ENCODE data around the gene TTC13. TPM values are rescaled to one million over a fixed set of nuclear protein-coding genes. Genes with fewer than 3 reads are reported as not detected.
A peak's percentile ranks its signal among the peaks of the same experiment; 100 is the strongest.

TTC13 gene
- total RNA-seq, 2 donors from 2014 or later: 32.2 to 35.7 TPM

- ATAC-seq: no peak
- intact Hi-C loops (cut with DNase I, micrococcal nuclease): no loop called here
- no peak for DNase-seq
These were observed 13.8 kb downstream of the TTC13 start for GRCh38 chr1:230964896-230965295.

GRCh38 chr1:230958370-230958769 is 20.3 kb downstream of the TTC13 start:
- no peak for DNase-seq
- ATAC-seq: peak; percentile 99
- intact Hi-C loops (cut with DNase I, micrococcal nuclease): no loop called here

- intact Hi-C loops (cut with DNase I, micrococcal nuclease): no loop called here
- ATAC-seq: peak; percentile 40
- no peak for DNase-seq
These were observed 21.1 kb downstream of the TTC13 start for GRCh38 chr1:230957580-230957989.

GRCh38 chr1:230950404-230950803 is 28.3 kb downstream of the TTC13 start:
- ATAC-seq: no peak
- intact Hi-C loops (cut with DNase I, micrococcal nuclease): no loop called here
- DNase-seq: no peak

- DNase-seq (no peak), ATAC-seq (no peak)
- intact Hi-C loops (cut with DNase I, micrococcal nuclease): no loop called here
These were observed 29.8 kb downstream of the TTC13 start for GRCh38 chr1:230948903-230949302.

GRCh38 chr1:230948301-230948700 is 30.4 kb downstream of the TTC13 start:
- intact Hi-C loops (cut with DNase I, micrococcal nuclease): no loop called here
- DNase-seq (no peak), ATAC-seq (no peak)

- no peak for ATAC-seq
- intact Hi-C loops (cut with DNase I, micrococcal nuclease): no loop called here
- DNase-seq: no peak
These were observed 35.5 kb downstream of the TTC13 start for GRCh38 chr1:230943048-230943593.

GRCh38 chr1:230940848-230941247 is 37.8 kb downstream of the TTC13 start:
- intact Hi-C loops (cut with DNase I, micrococcal nuclease): no loop called here
- DNase-seq (no peak), ATAC-seq (no peak)

GRCh38 chr1:230939806-230940489 is 38.7 kb downstream of the TTC13 start:
- intact Hi-C loops (cut with DNase I, micrococcal nuclease): no loop called here
- DNase-seq (no peak), ATAC-seq (no peak)

GRCh38 chr1:230938924-230939368 is 39.7 kb downstream of the TTC13 start:
- DNase-seq (no peak), ATAC-seq (peak; percentile 87)
- intact Hi-C loops (cut with DNase I, micrococcal nuclease): no loop called here

GRCh38 chr1:230937371-230937770 is 41.3 kb downstream of the TTC13 start:
- no peak for DNase-seq
- no peak for ATAC-seq
- intact Hi-C loops (cut with DNase I, micrococcal nuclease): no loop called here

GRCh38 chr1:230936475-230936874 is 42.2 kb downstream of the TTC13 start:
- intact Hi-C loops (cut with DNase I, micrococcal nuclease): no loop called here
- ATAC-seq: no peak
- no peak for DNase-seq

GRCh38 chr1:230935852-230936251 is 42.8 kb downstream of the TTC13 start:
- ATAC-seq (no peak), DNase-seq (no peak)
- intact Hi-C loops (cut with DNase I, micrococcal nuclease): no loop called here

GRCh38 chr1:230930986-230931385 is 47.7 kb downstream of the TTC13 start:
- intact Hi-C loops (cut with DNase I, micrococcal nuclease): no loop called here
- DNase-seq (no peak), ATAC-seq (no peak)

GRCh38 chr1:230926182-230926581 is 52.5 kb downstream of the TTC13 start:
- intact Hi-C loops (cut with DNase I, micrococcal nuclease): no loop called here
- DNase-seq (no peak), ATAC-seq (no peak)

- DNase-seq: no peak
- ATAC-seq: peak; percentile 37
- intact Hi-C loops (cut with DNase I, micrococcal nuclease): no loop called here
These were observed 53.1 kb downstream of the TTC13 start for GRCh38 chr1:230925608-230926007.

GRCh38 chr1:230923176-230923575 is 55.5 kb downstream of the TTC13 start:
- intact Hi-C loops (cut with DNase I, micrococcal nuclease): no loop called here
- DNase-seq: no peak

GRCh38 chr1:230922620-230923019 is 56.0 kb downstream of the TTC13 start:
- intact Hi-C loops (cut with DNase I, micrococcal nuclease): no loop called here
- DNase-seq: no peak
- peak; percentile 27 for ATAC-seq

More at GRCh38 chr1:230923176-230923575, 55.5 kb downstream of the TTC13 start:
- no peak for ATAC-seq

- ATAC-seq (peak; percentile 96), DNase-seq (peak; percentile 40 to 42)
- intact Hi-C loops (cut with DNase I, micrococcal nuclease): loop anchor here in 1 of 2 donors (5.0 to 10.0 kb wide), 2 partner anchors 122 to 296 kb away; no protein-coding TSS in a partner anchor
These were observed 59.5 kb downstream of the TTC13 start for GRCh38 chr1:230919207-230919606.

- intact Hi-C loops (cut with DNase I, micrococcal nuclease): loop anchor here in 1 of 2 donors (5.0 to 10.0 kb wide), 2 partner anchors 120 to 297 kb away; no protein-coding TSS in a partner anchor
- peak; percentile 74 to 94 for DNase-seq
- ATAC-seq: peak; percentile 83
These were observed 61.2 kb downstream of the TTC13 start for GRCh38 chr1:230917284-230918135.
